HG02623 (cell line): ENCODE results near the gene PLCB3.

Experiments
- ATAC-seq: cut with Tn5 transposase; IDR thresholded peaks from one replicate; pipeline ENCODE4 v1.9.1; 2021; ENCODE audit warnings: moderate library complexity; ENCODE audit not compliant: unreplicated experiment

Gene PLCB3

DNA sequence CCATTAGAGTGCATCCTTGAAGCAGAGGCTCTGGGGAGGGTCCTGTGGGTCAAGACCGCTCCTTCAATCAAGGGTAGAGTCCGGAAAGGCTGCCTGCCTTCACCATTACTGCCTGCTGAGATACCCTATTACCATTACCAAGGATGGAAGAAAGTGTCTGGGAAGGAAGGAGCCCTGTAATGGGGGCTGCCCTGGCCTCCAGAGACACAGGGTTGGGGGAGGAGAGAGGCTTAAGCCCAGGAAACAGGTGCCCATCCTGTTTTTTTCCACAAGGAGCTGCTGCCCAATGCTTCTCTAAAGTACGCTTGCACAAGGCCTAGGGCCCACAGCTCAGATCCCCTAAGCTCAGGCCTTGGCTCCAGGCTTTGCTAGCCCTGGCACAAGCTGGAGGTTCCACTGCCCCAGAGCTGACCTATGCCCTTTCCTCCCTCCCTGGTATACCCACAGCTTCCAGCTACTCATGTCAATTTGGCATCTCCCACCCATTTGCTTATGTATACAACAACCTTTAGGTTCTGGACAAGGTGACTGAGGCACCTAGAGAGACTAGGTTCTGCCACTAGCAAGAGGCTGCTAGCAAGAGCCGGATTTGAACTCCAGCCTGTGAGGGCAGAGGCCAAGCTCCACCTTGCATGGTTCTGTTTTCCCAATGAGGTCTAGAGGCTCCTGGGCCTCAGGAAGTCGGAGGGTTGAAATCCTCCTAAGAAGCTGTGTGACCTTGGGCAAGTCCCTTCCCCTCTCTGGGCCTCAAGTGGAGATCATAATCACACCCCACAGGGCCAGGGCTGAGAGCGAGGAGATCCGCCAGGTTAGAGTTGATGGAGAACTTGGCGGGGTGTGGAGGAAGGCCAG, 1.5 kb upstream of the PLCB3 start:
- ATAC-seq: no peak

DNA sequence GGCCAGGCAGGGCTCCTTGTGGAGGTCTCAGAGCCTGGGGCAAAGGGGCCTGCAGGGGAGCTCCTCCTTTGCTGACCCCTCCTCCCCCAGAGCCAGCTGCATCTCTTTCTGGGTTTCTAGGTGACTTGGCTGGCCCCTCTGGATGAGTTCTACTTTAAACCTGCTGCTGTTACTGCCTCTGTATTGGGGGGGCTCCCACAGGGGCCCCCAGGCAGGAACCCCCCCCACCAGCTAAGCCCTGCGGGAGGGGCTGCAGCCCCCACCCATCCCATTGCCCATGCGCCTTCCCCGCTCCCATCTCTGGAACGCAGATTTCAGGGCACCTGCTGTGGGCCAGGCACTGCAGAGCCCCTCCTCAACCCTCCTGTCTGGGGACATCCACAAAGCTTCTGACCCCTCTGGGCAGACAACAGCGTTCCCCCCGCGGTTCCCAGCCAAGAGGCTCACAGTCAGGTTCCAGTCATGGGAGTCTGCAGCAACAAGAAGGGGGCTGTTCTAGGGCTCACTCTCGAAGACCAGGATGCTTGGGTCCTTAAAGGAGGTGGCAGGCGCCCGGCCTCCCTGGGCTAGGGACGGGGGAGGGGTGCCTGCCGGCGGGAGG, 815 bp upstream of the PLCB3 start:
- ATAC-seq: no peak

DNA sequence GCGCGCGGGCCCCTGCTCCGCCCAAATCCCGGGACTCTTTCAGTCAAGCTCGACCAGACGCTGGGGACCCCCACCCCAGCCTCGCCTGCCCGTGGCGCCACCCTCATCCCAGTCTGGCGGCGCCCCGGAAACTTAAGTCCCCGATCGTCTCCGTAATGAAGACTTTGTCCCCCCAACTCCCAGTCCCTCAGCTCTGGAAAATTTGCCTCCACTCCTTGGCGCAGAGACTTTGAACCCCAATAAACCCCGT, 348 bp downstream of the PLCB3 start:
- no peak for ATAC-seq

DNA sequence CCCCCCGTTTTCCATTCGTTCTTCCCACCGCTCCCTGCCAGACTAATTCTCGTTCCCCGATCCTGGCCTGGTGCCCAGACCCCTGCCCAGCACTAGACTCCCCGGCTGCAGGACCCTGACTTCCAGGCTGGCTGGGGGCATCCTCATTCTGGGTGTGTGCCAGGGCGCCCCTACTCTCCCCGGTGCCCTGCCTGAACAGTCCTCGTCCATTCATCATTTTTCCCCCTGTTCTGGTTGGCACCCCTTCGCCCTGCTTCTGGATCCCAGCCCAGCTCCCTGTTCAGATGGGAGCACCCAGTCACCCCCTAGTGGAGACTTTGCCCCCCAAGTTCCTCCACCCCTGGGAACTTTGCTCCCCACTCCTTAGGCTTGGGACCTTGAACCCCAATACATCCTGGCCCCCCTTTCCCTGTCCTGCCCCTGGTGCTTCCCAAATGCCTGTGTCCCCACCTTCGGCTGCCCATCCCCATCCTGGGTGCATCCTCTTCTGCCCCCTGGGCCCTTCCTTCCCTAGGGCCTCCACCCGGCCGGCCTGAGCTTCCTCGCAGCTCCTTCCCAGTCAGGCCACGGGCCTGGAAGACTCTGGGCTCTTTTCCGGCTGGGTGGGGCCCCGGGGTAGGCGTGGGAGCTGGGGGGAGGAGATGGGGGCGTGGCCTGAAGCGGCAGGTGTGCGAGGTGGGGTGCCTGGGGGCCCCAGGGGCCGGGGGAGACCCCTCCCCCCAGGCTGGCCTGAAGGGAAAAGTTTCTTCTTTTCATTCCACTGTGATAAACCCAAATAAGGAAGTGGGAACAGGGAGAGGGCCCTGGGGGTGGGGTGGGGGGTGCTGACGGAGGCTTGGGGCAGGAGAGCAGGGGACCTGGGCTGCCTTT, 908 bp downstream of the PLCB3 start:
- ATAC-seq: no peak

DNA sequence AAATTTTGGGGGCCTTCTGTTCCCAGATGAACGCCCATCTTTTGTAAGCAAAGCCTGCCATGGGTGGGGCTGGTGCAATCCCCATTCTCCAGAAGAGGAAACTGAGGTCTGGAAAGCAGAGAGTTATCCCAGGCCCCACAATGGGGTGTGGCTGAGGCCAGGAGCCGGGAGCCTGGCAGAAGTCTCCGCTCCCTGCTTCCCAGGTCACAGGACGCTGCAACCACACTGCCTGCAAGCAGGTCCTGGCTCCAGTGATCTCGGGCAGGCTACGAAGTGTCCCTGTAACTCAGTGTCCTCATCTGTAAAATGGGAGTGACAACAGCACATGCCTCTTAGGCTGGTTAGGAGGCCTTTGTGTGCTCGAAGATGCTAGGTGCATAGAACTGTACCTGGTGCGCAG, 1.7 kb downstream of the PLCB3 start:
- no peak for ATAC-seq

DNA sequence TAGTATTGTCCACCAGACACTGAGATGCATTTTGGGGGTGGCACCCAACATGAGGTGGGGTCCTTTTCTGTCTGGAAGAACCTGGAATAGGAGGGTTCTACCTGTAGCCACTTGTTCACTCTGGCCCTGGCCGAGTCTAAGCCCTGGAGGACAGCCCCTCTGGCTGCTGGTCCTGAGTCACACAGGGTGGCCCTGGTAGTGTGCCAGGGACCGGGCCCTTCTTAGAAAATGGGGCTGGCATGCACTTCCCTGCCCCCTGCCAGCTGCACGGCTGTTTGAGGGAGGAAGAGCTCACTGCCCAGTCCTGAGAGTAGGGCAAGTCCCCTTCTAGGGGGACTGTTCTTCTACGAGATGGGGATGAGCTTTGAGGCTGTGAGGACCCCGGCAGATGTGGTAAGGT, 2.2 kb downstream of the PLCB3 start:
- ATAC-seq: no peak

DNA sequence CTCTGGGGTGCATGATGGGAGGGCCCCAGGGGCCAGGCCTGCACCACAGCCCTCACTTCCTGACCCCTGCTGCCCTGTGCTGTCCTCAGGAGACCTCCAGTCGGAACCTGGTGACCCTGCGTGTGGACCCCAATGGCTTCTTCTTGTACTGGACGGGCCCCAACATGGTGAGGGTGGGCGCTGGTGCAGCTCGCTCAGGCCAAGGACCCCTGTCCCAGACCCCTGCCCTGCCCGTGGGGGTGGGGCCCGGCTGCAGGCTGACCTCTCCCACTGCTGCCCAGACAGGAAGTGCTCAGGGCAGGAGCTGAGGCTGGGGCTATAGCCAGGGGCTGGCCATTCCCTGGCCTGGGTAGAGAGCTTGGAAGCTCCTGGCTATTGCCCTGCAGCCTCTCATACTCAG, 3.0 kb downstream of the PLCB3 start:
- ATAC-seq: no peak

DNA sequence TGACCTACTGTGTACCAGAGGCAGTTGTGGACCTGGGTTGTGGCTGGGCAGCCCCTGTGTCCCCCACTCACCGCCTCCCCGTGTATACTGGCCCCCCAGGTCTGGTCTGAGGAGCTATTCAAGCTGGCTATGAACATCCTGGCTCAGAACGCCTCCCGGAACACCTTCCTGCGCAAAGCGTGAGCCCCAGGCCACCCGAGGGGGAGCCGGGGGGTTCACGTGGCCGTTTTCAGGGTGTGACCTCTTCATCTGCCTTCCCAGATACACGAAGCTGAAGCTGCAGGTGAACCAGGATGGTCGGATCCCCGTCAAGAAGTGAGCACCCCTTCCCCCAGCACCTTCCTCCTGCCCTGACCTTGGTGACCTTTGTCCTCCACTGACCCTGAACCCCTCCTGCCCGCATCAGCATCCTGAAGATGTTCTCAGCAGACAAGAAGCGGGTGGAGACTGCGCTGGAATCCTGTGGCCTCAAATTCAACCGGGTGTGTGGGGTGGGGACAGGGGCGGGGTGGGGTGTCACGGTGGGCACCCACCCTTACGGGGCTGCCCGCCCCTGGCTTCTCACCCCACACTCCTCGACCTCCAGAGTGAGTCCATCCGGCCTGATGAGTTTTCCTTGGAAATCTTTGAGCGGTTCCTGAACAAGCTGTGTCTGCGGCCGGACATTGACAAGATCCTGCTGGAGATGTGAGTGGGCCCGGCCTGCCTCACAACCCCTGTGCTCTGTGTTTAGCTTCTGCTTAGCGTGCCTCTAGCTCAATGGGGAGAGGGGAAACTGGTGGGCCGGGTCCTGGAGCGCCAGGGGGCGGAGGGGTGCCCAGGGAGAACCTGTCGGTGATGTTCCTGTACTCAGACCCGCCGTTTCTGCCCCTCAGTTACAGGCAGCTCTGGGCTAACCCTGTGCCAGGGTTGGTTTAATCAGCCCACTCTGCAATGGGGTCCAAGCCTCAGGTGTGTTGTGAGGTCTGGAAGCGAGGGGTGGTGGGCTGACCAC, 4.1 kb downstream of the PLCB3 start:
- ATAC-seq: no peak

DNA sequence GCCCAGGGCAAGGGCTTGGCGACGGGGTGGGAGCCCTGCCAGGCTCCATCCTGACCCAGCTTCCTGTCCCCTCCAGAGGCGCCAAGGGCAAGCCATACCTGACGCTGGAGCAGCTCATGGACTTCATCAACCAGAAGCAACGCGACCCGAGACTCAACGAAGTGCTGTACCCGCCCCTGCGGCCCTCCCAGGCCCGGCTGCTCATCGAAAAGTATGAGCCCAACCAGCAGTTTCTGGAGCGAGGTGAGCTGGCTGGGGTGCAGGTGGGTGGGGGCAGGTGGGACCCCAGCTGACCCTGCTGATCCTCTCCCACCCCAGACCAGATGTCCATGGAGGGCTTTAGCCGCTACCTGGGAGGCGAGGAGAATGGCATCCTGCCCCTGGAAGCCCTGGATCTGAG, 5.0 kb downstream of the PLCB3 start:
- no peak for ATAC-seq

DNA sequence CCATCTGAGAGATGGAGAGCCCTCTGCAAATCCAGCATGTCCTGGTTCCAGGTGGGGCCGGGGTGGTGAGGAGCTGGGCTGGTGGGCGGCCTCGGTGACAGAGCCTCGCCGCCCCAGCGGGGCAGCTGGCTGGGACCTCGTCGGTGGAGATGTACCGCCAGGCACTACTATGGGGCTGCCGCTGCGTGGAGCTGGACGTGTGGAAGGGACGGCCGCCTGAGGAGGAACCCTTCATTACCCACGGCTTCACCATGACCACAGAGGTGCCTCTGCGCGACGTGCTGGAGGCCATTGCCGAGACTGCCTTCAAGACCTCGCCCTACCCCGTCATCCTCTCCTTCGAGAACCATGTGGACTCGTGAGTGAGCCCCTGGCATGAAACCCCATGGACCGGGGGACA, 7.0 kb downstream of the PLCB3 start:
- ATAC-seq: no peak

DNA sequence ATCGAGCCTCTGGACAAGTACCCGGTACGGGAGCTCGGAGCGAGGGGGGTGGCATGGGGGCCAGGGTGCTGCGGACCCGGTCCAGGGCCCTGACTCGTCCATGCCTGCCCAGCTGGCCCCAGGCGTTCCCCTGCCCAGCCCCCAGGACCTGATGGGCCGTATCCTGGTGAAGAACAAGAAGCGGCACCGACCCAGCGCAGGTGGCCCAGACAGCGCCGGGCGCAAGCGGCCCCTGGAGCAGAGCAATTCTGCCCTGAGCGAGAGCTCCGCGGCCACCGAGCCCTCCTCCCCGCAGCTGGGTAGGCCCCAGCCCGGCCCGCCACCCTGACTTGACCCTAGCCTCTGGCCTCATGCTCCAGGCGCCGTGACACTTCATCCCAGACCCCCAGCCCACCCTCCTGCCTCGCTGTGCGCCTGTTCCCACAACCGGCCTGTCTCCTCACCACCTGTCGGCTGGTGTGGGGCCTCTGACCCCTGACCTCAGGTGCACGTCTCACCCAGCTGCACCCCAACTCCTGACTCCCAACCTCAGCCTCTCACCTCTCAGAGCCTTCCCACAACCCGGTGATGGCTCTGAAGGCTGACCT, 7.7 kb downstream of the PLCB3 start:
- no peak for ATAC-seq

DNA sequence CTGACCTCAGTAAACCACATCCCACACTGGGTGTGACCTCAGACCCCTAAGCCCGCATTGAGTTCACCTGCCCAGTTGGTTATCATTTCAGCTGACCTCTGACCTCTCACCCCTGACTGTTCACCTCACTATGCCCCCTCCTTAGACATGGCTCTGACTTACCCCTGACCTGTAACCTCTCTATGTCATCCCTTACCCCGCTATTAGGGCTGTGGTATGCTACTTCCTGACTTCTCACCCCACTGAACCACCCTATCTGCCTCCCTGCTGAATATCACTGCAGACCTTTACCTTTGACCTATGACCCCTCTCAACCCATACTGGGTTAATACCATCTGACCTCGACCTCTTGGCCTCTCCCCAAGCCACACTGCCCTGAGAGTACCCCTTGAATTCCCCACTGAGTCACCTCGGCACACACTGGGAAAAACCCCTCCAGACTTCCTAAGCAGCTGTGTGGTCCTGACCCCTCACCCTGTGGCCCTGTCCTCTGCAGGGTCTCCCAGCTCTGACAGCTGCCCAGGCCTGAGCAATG, 8.3 kb downstream of the PLCB3 start:
- no peak for ATAC-seq

DNA sequence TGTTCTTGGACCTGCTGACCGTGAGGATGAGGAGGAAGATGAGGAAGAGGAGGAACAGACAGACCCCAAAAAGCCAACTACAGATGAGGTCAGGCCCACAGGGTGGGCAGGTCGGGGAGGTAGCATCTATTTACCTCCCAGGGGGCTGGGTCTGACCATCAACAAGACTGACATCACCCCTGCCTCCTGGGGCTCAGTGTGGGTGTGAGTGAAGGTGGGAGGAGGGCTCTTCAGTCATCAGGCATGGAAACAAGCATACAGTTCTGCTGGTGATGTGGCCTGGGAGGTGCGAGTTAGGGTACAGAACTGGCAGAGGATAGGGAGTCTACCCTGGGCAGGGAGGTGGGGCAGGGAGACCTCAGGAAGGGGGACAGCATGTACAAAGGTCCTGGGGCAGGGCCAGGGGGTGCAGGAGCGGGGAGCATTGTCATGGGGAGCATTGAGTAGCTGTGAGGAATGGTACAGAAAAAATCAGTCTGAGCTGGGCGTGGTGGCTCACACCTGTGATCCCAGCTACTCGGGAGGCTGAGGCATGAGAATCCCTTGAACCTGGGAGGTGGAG, 8.9 kb downstream of the PLCB3 start:
- ATAC-seq: no peak

DNA sequence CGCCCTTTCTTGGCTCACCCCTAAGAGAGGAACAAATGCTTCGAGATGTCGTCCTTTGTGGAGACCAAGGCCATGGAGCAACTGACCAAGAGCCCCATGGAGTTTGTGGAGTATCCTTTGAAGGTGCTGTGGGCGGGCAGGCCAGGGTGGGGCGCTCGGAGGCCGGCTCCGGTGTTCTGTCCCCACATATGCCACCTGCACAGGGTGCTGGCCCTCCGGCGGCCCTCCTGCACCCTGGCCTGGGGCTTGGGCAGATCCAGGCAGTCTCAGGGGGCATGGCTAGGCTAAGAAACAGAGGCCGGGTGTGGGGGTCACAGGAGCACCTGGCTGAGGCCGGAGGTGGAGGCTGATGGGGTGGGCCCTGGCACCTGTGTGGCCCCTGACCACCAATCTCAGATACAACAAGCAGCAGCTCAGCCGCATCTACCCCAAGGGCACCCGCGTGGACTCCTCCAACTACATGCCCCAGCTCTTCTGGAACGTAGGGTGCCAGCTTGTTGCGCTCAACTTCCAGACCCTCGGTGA, 10.3 kb downstream of the PLCB3 start:
- ATAC-seq: no peak

DNA sequence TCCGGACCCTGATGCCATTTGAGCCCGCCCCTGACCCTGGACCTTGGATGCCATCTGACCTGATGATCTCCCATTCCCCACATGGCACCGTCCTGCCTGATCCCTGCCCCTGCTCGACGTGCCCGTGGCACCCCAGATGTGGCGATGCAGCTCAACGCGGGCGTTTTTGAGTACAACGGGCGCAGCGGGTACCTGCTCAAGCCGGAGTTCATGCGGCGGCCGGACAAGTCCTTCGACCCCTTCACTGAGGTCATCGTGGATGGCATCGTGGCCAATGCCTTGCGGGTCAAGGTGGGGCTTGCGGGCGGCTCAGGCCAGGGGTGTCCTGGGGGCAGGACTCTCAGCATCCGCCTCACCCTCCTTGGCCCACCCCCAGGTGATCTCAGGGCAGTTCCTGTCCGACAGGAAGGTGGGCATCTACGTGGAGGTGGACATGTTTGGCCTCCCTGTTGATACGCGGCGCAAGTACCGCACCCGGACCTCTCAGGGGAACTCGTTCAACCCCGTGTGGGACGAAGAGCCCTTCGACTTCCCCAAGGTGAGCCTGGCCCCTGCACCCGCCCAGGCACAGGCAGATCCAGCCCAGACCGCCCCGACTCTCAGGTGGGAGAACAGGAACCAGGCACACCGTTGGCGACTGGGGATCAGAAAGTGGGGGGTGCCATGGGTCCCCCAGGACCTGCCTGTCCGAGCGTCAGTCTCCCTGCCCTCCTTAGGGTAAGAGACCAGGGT, 11.1 kb downstream of the PLCB3 start:
- ATAC-seq: no peak

DNA sequence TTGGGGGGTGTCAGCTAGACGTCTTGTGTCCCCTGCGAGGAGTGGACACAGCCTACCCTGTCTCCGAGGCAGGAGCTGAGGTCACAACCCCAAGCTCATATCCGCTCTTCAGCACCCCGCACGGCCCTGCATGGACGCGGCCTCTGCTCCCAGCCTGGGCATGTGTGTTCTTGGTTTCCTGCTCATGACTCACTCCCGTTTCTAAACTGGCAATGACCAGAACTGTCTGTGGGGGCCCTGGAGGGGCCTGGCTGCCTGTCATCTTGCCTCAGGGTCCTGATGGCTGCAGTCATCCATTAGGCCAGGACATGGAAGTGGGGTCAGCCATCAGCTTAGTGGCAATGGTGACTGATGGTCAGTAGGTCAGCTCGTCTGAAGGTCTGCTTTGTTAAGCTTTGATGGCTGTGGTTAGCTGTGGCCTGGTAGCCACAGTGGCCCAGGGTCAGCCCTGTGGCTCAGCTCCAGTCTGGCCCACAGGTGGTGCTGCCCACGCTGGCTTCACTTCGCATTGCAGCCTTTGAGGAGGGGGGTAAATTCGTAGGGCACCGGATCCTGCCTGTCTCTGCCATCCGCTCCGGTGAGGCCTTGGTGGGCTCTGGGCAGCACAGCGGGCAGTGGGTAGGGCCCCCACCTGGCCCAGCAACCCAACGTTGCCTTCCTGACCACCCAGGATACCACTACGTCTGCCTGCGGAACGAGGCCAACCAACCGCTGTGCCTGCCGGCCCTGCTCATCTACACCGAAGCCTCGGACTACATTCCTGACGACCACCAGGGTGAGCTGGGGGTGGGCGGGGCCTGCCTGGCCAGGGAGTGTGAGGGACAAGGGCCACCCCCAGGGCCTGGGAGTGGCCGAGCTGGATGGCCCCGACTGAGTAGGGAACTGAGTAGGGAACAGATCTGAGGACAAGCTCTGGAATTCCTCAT, 12.0 kb downstream of the PLCB3 start:
- ATAC-seq: no peak

DNA sequence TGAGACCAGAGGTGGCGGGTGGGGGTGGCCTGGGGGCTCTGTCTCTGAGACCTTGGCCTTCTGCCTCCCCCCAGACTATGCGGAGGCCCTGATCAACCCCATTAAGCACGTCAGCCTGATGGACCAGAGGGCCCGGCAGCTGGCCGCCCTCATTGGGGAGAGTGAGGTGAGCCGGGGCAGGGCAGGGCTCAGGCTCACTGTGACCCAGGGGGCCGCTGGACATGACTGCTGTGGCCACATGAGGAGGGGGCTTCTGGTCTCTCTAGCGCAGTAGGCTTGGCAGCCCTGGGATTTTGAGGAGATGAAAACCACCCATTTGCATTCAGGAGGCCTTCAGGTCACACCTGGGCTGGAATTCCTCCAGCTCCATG, 12.6 kb downstream of the PLCB3 start:
- no peak for ATAC-seq

DNA sequence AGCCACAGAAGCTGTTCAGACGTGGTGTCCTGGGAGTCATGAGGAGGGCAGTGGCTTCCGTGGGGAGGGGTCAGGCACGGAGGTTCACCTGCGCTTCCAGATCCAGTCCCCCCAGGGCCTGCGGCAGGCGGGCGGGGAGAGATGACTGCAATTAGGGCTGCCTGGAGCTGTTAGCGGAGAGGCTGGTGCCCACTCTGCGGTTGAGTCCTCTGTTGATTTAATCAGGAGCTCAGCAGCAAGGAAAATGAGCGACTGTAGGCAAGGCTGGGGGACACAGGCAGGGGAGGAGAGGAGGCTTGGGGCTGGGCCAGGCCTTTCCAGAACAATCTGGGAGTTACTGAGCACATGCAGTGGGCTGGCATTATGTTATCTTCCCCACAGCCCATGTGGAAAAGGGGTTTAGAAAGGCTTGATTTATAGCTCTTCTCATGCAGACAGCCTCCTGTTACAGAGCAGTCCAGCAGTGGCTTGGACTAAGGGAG, 13.1 kb downstream of the PLCB3 start:
- ATAC-seq: no peak
